T-helper 2 cell treated with Interferon-gamma antibody and Interleukin-4, amounts not matched to agents 100 ng/mL and 5 ng/mL, for 36 hours (primary cell): ENCODE data around the gene KCNT1. TPM values are rescaled to one million over a fixed set of nuclear protein-coding genes. Genes with fewer than 3 reads are reported as not detected.

Experiments
- intact Hi-C: fragments of 100-400 bp; cut with micrococcal nuclease; formaldehyde crosslinking; loops from one replicate; pipeline ENCODE4 v1.15.1; 2023
- total RNA-seq: library from RNA; stranded (reverse); gene quantifications from 2 replicates; pipeline ENCODE4 v1.2.3, GENCODE V29; 2022

Gene KCNT1
- total RNA-seq, 1 donor from 2014 or later = not detected

GRCh38 chr9:135778421-135778820 is 76.4 kb downstream of the KCNT1 start:
- intact Hi-C loops = no loop called here

GRCh38 chr9:135779571-135779970 is 77.6 kb downstream of the KCNT1 start:
- intact Hi-C loops = no loop called here

- intact Hi-C loops = no loop called here
Observed at GRCh38 chr9:135780086-135780485, 78.1 kb downstream of the KCNT1 start.

GRCh38 chr9:135780626-135781025 is 78.6 kb downstream of the KCNT1 start:
- intact Hi-C loops = no loop called here

GRCh38 chr9:135782946-135783345 is 81.0 kb downstream of the KCNT1 start:
- intact Hi-C loops = no loop called here

GRCh38 chr9:135783540-135784245 is 81.7 kb downstream of the KCNT1 start:
- intact Hi-C loops = no loop called here

- intact Hi-C loops = no loop called here
Observed at GRCh38 chr9:135785013-135785575, 83.1 kb downstream of the KCNT1 start.

- intact Hi-C loops = no loop called here
Observed at GRCh38 chr9:135786146-135786690, 84.2 kb downstream of the KCNT1 start.

- intact Hi-C loops = no loop called here
Observed at GRCh38 chr9:135787317-135787716, 85.3 kb downstream of the KCNT1 start.

- intact Hi-C loops = no loop called here
Observed at GRCh38 chr9:135787776-135788575, 86.0 kb downstream of the KCNT1 start.

GRCh38 chr9:135788576-135789300 is 86.8 kb downstream of the KCNT1 start:
- intact Hi-C loops = no loop called here

- intact Hi-C loops = no loop called here
Observed at GRCh38 chr9:135789838-135790291, 87.9 kb downstream of the KCNT1 start.

- intact Hi-C loops = no loop called here
Observed at GRCh38 chr9:135790356-135790755, 88.4 kb downstream of the KCNT1 start.

GRCh38 chr9:135790850-135791249 is 88.9 kb downstream of the KCNT1 start:
- intact Hi-C loops = no loop called here

- intact Hi-C loops = no loop called here
Observed at GRCh38 chr9:135791431-135792267, 89.7 kb downstream of the KCNT1 start.

GRCh38 chr9:135792268-135793128 is 90.5 kb downstream of the KCNT1 start:
- intact Hi-C loops = no loop called here

GRCh38 chr9:135793221-135794056 is 91.5 kb downstream of the KCNT1 start:
- intact Hi-C loops = no loop called here

- intact Hi-C loops = no loop called here
Observed at GRCh38 chr9:135794057-135794335, 92.0 kb downstream of the KCNT1 start.

GRCh38 chr9:135794361-135794885 is 92.4 kb downstream of the KCNT1 start:
- intact Hi-C loops = no loop called here
